GM19455 (cell line): ENCODE measurements around the gene SLC24A4.

Experiments
- ATAC-seq: cut with Tn5 transposase; IDR thresholded peaks from one replicate; pipeline ENCODE4 v1.9.1; 2021; ENCODE audit not compliant: unreplicated experiment

SLC24A4 gene

GRCh38 chr14:92366237-92366636 is 43.3 kb downstream of the SLC24A4 start:
- no peak for ATAC-seq

- no peak for ATAC-seq
Observed at GRCh38 chr14:92368001-92368400, 45.0 kb downstream of the SLC24A4 start.

- no peak for ATAC-seq
Observed at GRCh38 chr14:92369097-92369496, 46.1 kb downstream of the SLC24A4 start.

- ATAC-seq, result no peak
Observed at GRCh38 chr14:92372230-92372629, 49.3 kb downstream of the SLC24A4 start.

- ATAC-seq, result no peak
Observed at GRCh38 chr14:92373336-92373735, 50.4 kb downstream of the SLC24A4 start.

- no peak for ATAC-seq
Observed at GRCh38 chr14:92380131-92380530, 57.2 kb downstream of the SLC24A4 start.

- no peak for ATAC-seq
Observed at GRCh38 chr14:92380582-92380981, 57.6 kb downstream of the SLC24A4 start.

GRCh38 chr14:92382677-92383076 is 59.7 kb downstream of the SLC24A4 start:
- ATAC-seq, result no peak

GRCh38 chr14:92383805-92384204 is 60.8 kb downstream of the SLC24A4 start:
- no peak for ATAC-seq

- ATAC-seq, result no peak
Observed at GRCh38 chr14:92384461-92385133, 61.6 kb downstream of the SLC24A4 start.

- no peak for ATAC-seq
Observed at GRCh38 chr14:92385561-92385960, 62.6 kb downstream of the SLC24A4 start.

- no peak for ATAC-seq
Observed at GRCh38 chr14:92386165-92386564, 63.2 kb downstream of the SLC24A4 start.

- no peak for ATAC-seq
Observed at GRCh38 chr14:92386637-92387036, 63.7 kb downstream of the SLC24A4 start.

GRCh38 chr14:92387578-92387977 is 64.6 kb downstream of the SLC24A4 start:
- no peak for ATAC-seq

GRCh38 chr14:92389598-92390158 is 66.7 kb downstream of the SLC24A4 start:
- ATAC-seq, result no peak

- no peak for ATAC-seq
Observed at GRCh38 chr14:92391726-92392125, 68.8 kb downstream of the SLC24A4 start.

GRCh38 chr14:92392711-92393110 is 69.7 kb downstream of the SLC24A4 start:
- no peak for ATAC-seq

- ATAC-seq, result no peak
Observed at GRCh38 chr14:92397150-92397952, 74.4 kb downstream of the SLC24A4 start.

GRCh38 chr14:92397953-92398564 is 75.1 kb downstream of the SLC24A4 start:
- no peak for ATAC-seq

GRCh38 chr14:92398888-92399636 is 76.1 kb downstream of the SLC24A4 start:
- no peak for ATAC-seq
